Left cardiac atrium (tissue), 4 donors: ENCODE measurements around the gene CLDN10. TPM values are rescaled to one million over a fixed set of nuclear protein-coding genes. Genes with fewer than 3 reads are reported as not detected.

Experiments used
- ATAC-seq, 2 donors: fragments of 200-7000 bp; cut with Tn5 transposase; one replicate each; pipeline ENCODE4 v1.9.1; 2020; ENCODE audit warnings: mild to moderate bottlenecking in 2 of 2, moderate library complexity in 2 of 2
- DNase-seq: peaks from one replicate; pipeline ENCODE4 v3.0.0-alpha.2; 2020
- intact Hi-C, 2 donors: fragments of 100-400 bp; cut with DNase I; formaldehyde crosslinking; loops; one replicate each; pipeline versions ENCODE4 v1.14.1 to v1.15.1; 2022 to 2023
- total RNA-seq, 2 donors: library from RNA; stranded (reverse); fragmentation: NEBNext Ultra II Directional; extraction: Animal tissue kit (Norgen Biotek cat#: 25700); gene quantifications; one replicate each; pipeline ENCODE4 v1.2.1, GENCODE V29; 2021
- donor health status: DM: no; HTN: yes; CAD: no.
- donor health status: DM: no; HTN: yes; CAD: no; lungs with severe emphysema.
- donor health status: DM: yes; HTN: yes; CAD: no.
- donor health status: Dilated cardiomyopathy.

CLDN10 gene
- total RNA-seq, 2 donors from 2014 or later, result not detected

DNA sequence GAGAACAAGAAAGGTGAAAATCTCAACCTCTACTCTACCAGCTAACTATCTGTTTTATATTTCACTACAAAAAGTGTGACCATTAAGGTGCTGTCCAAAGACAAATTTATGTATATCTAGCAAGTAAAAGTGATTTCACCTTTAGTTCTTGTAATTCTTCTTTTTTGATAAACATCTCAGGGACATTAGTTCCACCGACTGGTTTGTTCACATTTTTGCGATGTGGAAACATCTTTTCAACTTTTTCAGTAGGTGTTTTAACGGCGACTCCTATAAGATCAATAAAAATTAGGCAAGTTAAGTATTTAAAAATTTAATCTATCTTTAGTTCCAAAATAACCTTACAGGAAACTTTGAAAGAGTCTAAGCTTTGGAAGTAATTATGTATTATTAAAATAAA, 33.3 kb downstream of the CLDN10 start:
- no peak for DNase-seq
- ATAC-seq, result no peak
- intact Hi-C loops, result no loop called here

DNA sequence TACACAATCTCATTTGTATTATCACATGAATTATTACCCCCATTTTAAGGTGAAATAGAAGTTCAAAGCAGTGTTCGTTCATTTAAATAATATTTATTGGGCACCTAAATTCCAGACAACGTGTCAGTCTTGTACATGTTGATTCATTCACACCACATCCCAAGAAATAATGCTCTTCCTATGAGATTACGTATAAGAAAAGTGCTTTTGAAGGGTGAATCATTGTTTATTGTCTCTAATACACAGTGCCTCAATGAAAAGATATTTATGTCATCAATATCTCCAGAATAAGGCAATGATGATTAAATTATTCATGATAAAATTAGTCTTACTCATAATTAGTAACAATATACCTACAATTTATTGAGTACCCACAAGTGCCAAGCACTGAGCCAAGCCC, 35.6 kb downstream of the CLDN10 start:
- intact Hi-C loops, result no loop called here
- ATAC-seq (no peak), DNase-seq (no peak)

DNA sequence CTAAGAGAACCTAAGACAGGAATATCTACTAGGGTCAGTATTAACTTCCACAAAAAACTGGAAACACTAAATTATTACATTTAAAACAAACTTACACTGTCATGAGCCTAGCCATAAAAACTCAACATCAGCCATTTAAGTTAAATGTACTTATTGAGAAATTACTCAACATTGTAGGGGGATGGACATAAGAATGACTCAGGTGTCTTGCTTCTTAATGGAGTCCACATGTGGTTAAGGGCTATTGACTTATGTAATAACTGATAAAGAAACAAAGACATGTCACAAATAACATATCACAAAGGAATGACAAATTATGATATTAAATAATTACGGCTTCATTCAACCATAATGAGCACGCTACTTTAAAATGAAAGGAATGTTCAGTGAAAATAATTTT, 36.2 kb downstream of the CLDN10 start:
- no peak for ATAC-seq
- intact Hi-C loops, result no loop called here
- no peak for DNase-seq

- intact Hi-C loops, result no loop called here
- ATAC-seq (no peak), DNase-seq (no peak)
Measured at GRCh38 chr13:95593462-95593861, 40.9 kb downstream of the CLDN10 start.

DNA sequence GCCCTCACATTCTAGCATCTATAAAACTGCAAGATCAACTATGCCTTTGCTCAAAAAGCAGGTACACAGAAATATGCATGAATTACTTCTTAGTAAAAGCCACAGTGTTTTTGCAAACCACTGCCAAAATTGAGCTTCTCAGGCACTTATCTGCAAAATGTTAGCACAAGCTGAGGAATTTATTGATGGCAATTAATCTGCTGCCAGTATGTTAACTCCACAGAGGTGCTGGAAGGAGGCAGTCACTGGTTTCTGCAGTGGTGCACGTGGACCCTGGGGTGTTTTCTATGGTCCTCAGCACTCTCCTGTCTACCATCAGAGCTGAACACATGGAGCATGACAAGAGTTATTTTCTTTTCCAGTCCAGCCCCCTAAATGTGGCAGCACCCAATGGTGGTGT, 44.2 kb downstream of the CLDN10 start:
- no peak for ATAC-seq
- no peak for DNase-seq
- intact Hi-C loops, result no loop called here

DNA sequence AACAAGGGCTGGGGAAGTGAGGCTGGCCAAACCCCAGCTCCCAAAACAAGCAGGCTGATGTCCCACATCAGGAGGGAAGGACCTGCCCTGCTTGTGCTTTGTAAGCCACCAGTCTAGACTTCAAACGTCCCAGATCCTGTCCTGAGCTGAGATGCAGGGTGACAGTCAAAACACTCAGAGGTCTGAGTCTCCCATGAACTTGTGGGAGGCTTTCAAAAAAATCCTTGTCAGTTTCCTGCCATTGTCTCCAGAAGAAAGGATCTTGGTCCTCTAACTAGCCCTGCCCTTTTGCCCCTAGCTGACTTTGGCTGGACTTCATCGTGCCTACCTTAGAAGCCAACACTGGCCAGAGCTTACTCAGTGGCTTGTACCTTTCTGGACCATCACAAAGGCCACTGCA, 48.7 kb downstream of the CLDN10 start:
- DNase-seq (no peak), ATAC-seq (peak in 1 of 2 donors; percentile 14)
- intact Hi-C loops, result no loop called here

DNA sequence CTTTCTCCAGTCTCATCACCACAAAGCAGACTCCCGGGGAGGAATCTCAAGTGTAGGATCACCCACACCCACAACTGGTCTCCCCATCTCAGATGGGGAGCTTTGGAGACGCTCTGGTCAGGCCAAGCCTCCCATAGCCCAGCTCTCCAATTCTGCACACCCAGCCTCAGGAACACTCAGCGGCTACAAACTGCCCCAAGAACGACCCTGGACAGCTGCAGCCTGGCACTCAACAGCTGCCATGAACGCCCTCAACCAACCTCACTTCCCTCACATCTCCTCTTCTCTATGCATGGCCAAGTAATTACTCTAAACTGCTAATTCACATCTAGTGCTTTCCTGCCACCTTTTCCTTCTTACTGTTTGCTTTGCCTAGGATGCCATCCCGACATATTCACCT, 49.4 kb downstream of the CLDN10 start:
- DNase-seq (no peak), ATAC-seq (no peak)
- intact Hi-C loops, result no loop called here

DNA sequence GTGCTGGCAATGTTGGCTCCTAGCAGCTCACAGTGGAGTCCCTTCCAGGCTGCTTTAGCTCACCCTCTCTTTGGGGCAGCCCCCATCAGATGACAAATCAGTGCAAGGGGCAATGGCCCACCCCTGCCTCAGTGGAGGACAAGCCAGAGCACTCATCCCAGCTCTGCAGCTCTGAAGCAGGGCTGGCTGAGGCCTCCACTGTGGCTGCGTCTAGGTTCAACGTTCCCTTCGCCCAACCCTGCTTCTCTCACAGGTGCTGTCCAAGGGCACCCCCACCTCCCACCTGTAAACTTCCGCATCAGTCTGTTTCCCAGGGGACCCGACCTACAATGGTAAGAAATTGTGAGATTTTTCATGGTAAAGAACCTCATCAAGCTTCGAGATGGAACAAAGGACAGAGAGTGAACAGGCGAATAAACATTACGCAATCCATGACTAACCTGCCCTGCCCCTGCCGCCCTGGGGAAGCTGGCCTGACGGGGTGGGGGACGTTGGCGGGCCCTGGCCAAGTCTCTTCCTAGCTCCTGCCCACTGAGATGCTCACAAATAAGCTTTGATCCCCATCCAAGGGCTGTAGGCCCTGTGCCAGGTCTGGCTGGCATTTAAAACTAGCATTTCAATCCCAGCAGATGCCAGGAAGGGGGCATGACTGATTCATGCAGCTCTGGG, 51.5 kb downstream of the CLDN10 start:
- intact Hi-C loops, result no loop called here
- no peak for DNase-seq
- peak in 1 of 2 donors; percentile 24 for ATAC-seq

DNA sequence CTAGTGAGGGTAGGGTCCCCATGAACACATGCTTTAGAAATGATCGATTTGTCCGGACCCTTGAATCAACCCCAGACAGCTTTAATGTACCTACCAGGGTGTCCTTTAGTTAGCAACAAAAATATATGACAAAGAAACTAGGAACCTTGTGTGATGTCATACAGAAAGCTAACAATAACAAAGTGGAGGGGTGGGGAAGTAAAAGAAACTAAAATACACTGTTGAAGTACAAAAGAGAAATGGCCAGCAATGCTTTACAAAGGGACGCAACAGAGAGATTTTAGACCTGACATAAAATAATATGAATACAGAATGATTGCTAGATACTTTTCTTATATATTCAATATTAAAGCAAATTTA, 52.0 kb downstream of the CLDN10 start:
- DNase-seq (no peak), ATAC-seq (no peak)
- intact Hi-C loops, result no loop called here

GRCh38 chr13:95605448-95606125, 53.1 kb downstream of the CLDN10 start:
- no peak for DNase-seq
- no peak for ATAC-seq
- intact Hi-C loops, result no loop called here

- DNase-seq (no peak), ATAC-seq (peak in 1 of 2 donors; percentile 61)
- intact Hi-C loops, result no loop called here
Measured at GRCh38 chr13:95607366-95607765, 54.8 kb downstream of the CLDN10 start.

DNA sequence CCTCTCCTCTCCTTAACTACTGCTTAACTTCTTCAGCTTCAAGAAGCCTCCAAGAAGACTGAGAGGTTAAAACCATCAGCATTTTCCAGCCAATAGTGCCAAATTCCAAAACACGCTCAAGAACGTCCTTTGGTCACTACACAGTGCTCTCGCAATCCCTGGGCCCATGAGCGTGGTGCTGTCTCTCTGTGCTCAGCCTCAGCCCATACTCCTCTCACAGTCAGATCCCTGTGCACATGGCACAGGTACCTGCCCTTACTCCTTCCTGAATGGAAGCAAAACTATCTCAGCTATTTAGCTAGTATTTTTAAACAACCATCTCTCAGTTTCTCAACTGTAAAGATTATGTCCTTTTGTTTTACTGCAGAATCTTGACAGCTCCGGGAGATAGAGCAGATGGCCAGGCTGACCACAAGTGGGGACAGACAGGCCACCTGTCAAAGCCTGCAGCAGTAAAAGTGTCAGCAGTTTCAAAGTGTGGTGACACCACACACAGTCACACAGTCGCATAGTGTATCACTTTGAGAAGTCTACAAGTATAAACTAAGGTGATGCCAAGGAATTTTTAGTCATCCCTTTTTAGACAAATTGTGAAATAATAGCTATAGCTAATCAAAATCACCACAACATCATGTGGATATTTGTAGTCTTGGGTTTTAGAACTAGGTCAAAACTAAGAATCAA, 56.3 kb downstream of the CLDN10 start:
- ATAC-seq, result peak in 1 of 2 donors; percentile 16
- intact Hi-C loops, result no loop called here

GRCh38 chr13:95614641-95615245, 62.2 kb downstream of the CLDN10 start:
- intact Hi-C loops, result no loop called here
- DNase-seq (no peak), ATAC-seq (no peak)

More for the DNA sequence above, 56.3 kb downstream of the CLDN10 start:
- no peak for DNase-seq

GRCh38 chr13:95615539-95615938, 63.0 kb downstream of the CLDN10 start:
- DNase-seq (no peak), ATAC-seq (no peak)
- intact Hi-C loops, result no loop called here

GRCh38 chr13:95620030-95620824, 67.7 kb downstream of the CLDN10 start:
- DNase-seq, result no peak
- intact Hi-C loops, result loop anchor here in 1 of 2 donors (5.0 kb wide), 1 partner anchor 212 kb away; no protein-coding TSS in a partner anchor
- no peak for ATAC-seq

DNA sequence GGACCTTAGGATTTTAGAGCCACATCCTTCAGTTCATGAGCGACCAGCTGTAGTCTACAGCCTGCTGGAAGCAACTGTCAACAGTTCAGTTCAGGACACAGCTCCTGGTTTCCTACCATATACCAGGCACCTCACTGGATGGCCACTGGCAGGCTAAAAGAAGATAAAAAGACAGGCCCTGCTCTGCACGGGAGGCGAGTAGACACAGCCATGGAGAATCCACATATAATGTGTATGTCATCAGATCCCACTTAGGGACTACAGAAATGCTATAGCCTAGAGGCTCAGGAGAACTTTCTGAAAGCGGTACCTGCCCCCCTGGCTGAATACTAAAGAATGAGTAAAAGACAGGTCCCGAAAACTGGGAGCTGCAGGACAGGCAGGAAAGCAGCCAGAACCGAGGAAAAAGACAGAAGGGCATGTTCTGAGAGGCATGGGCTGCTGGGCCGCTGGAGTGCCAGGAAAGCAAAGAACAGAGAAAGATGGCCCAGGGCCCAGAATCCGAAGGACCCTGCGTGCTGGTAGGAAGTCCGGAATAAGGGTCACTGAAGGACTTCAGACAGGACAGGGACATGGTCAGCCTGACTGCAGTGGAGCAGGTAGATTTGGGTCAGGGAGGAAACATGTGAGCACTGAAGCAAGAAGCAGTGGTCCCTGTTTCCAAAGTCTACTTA, 68.4 kb downstream of the CLDN10 start:
- ATAC-seq (peak; percentile 19 to 47), DNase-seq (no peak)
- intact Hi-C loops, result loop anchor here in 1 of 2 donors (5.0 kb wide), 1 partner anchor 211 kb away; no protein-coding TSS in a partner anchor

- no peak for DNase-seq
- intact Hi-C loops, result loop anchor here (2.0 to 5.0 kb wide), 2 partner anchors 209 to 210 kb away; no protein-coding TSS in a partner anchor
- no peak for ATAC-seq
Measured at GRCh38 chr13:95623141-95623540, 70.6 kb downstream of the CLDN10 start.

DNA sequence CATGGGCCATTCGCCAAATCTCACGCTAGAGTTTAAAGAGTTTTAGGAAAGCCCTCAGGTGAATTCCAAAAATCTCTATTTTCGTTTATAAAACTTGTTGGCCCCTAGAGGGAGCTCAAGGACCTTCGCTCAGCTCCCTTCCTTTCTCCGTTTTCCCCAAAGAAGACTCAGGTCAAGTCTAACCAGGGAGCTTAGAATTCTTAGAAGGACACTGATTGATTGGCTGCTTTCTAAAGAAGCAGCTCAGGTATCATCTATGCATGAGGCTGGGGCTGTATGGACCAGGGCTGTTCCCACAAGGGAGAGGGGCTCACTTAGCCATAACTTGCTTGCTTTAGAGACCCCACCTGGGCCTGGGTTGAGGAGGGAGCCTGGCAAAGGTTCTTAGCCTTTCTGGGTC, 71.5 kb downstream of the CLDN10 start:
- DNase-seq (no peak), ATAC-seq (peak in 1 of 2 donors; percentile 24)
- intact Hi-C loops, result loop anchor here in 1 of 2 donors (5.0 kb wide), 1 partner anchor 208 kb away; no protein-coding TSS in a partner anchor
